Measurements from ENCODE around the gene BCAS3. TPM values are rescaled to one million over a fixed set of nuclear protein-coding genes. Genes with fewer than 3 reads are reported as not detected.
"Not testable (repeated sequence)": the region's sequence is repeated elsewhere in the genome, so short reads cannot be mapped to it uniquely, and the experiment has no call there.

Gene BCAS3
- total RNA-seq, 2 experiments from 2014 or later, result 20.1 to 31.8 TPM

- Histone ChIP-seq H3K36me3 (ENCODE audit: insufficient read depth, low read length) (no peaks in the 10 kb centered on the region), H3K27ac (ENCODE audit: low read depth in 1 of 2, low read length in 2 of 2) (no peak overlapping the region), H3K9me3 (ENCODE audit: control insufficient read depth in 1 of 2, insufficient read depth in 1 of 2, low read length in 2 of 2) (no peaks in the 10 kb centered on the region), H3K27me3 (ENCODE audit: control insufficient read depth in 1 of 2, insufficient read depth in 2 of 2, low read length in 2 of 2) (no peaks in the 10 kb centered on the region), H3K4me3 (ENCODE audit: low read length) (no peak overlapping the region), H3K4me1 (ENCODE audit: insufficient read depth, low read length) (peaks cover 11% of the 10 kb centered on the region)
- CTCF ChIA-PET, result no interaction called here
- ATAC-seq (ENCODE audit: poor library complexity) (no peak), DNase-seq (no peak)
- no peaks in the 10 kb centered on the region for H3K9me3 Mint-ChIP-seq
- POLR2A ChIA-PET, result no interaction called here
- H3K4me1 Mint-ChIP-seq (ENCODE audit: low read depth), result peaks cover 33% of the 10 kb centered on the region
- H3K27me3 Mint-ChIP-seq, result no peaks in the 10 kb centered on the region
- no peak overlapping the region for H3K4me3 Mint-ChIP-seq
- no peak for TF ChIP-seq CTCF (IDR thresholded peaks at IDR 0.05)
- intact Hi-C loops (cut with DNase I, micrococcal nuclease), result no loop called here
- H3K27ac Mint-ChIP-seq, result no peak overlapping the region
- H3K36me3 Mint-ChIP-seq (ENCODE audit: low read depth), result no peaks in the 10 kb centered on the region
Measured at GRCh38 chr17:61144137-61144536, 466.5 kb downstream of the BCAS3 start.

GRCh38 chr17:61144617-61145564 is 467.2 kb downstream of the BCAS3 start:
- TF ChIP-seq CTCF (IDR thresholded peaks at IDR 0.05), result no peak
- no peaks in the 10 kb centered on the region for H3K27me3 Mint-ChIP-seq
- no peak overlapping the region for H3K27ac ChIP-seq (ENCODE audit: low read depth in 1 of 2, low read length in 2 of 2)

GRCh38 chr17:61146833-61147232 is 469.2 kb downstream of the BCAS3 start:
- H3K4me3 Mint-ChIP-seq; H3K4me1 ChIP-seq (ENCODE audit: insufficient read depth, low read length); H3K9me3 Mint-ChIP-seq; intact Hi-C loops (cut with DNase I, micrococcal nuclease); H3K36me3 ChIP-seq (ENCODE audit: insufficient read depth, low read length); H3K27ac Mint-ChIP-seq; H3K36me3 Mint-ChIP-seq (ENCODE audit: low read depth); H3K4me3 ChIP-seq (ENCODE audit: low read length); H3K9me3 ChIP-seq (ENCODE audit: control insufficient read depth in 1 of 2, insufficient read depth in 1 of 2, low read length in 2 of 2); DNase-seq; H3K27ac ChIP-seq (ENCODE audit: low read depth in 1 of 2, low read length in 2 of 2); CTCF ChIA-PET; ATAC-seq (ENCODE audit: poor library complexity); H3K27me3 Mint-ChIP-seq; H3K27me3 ChIP-seq (ENCODE audit: control insufficient read depth in 1 of 2, insufficient read depth in 2 of 2, low read length in 2 of 2); POLR2A ChIA-PET: not testable (repeated sequence)
- H3K4me1 Mint-ChIP-seq (ENCODE audit: low read depth), result peaks cover 27% of the 10 kb centered on the region

More at GRCh38 chr17:61144617-61145564, 467.2 kb downstream of the BCAS3 start:
- Histone ChIP-seq H3K27me3 (ENCODE audit: control insufficient read depth in 1 of 2, insufficient read depth in 2 of 2, low read length in 2 of 2) (no peaks in the 10 kb centered on the region), H3K36me3 (ENCODE audit: insufficient read depth, low read length) (no peaks in the 10 kb centered on the region), H3K4me3 (ENCODE audit: low read length) (no peak overlapping the region), H3K4me1 (ENCODE audit: insufficient read depth, low read length) (peaks cover 4% of the 10 kb centered on the region), H3K9me3 (ENCODE audit: control insufficient read depth in 1 of 2, insufficient read depth in 1 of 2, low read length in 2 of 2) (no peaks in the 10 kb centered on the region)
- ATAC-seq (ENCODE audit: poor library complexity), result no peak
- ChIA-PET POLR2A (no interaction called here), CTCF (no interaction called here)
- intact Hi-C loops (cut with DNase I, micrococcal nuclease), result no loop called here
- H3K4me1 Mint-ChIP-seq (ENCODE audit: low read depth), result peaks cover 29% of the 10 kb centered on the region
- no peak overlapping the region for H3K4me3 Mint-ChIP-seq
- no peak overlapping the region for H3K27ac Mint-ChIP-seq
- no peak for DNase-seq
- H3K9me3 Mint-ChIP-seq, result no peaks in the 10 kb centered on the region
- H3K36me3 Mint-ChIP-seq (ENCODE audit: low read depth), result no peaks in the 10 kb centered on the region
